Head of caudate nucleus (tissue), 42 donors: Measurements from ENCODE around the gene TNFRSF4.
A peak's percentile ranks its signal among the peaks of the same experiment; 100 is the strongest.

ENCODE experiments used
- DNase-seq, 42 donors: peaks; one replicate each; pipeline versions ENCODE4 v3.0.0 to v3.0.0-alpha.2; 2020 to 2021; ENCODE audit warnings: mixed read lengths in 7 of 42
- intact Hi-C: fragments of 100-400 bp; cut with DNase I; formaldehyde crosslinking; loops from one replicate; pipeline ENCODE4 v1.15.0; 2022

The TNFRSF4 gene

GRCh38 chr1:1207571-1207892, 6.4 kb downstream of the TNFRSF4 start:
- intact Hi-C loops, result no loop called here

GRCh38 chr1:1206966-1207531, 6.9 kb downstream of the TNFRSF4 start:
- intact Hi-C loops, result no loop called here

More at GRCh38 chr1:1207571-1207892, 6.4 kb downstream of the TNFRSF4 start:
- no peak for DNase-seq

GRCh38 chr1:1206376-1206965, 7.5 kb downstream of the TNFRSF4 start, which contains the start of gene TNFRSF18:
Gene TNFRSF18 (minus strand): TSS chr1:1206592. CDS start chr1:1206571, 21 bp downstream.
- DNase-seq, result peak in 1 of 42 donors; percentile 1
- intact Hi-C loops, result no loop called here

More at GRCh38 chr1:1206966-1207531, 6.9 kb downstream of the TNFRSF4 start:
- DNase-seq, result no peak

- intact Hi-C loops, result no loop called here
- peak in 1 of 42 donors; percentile 1 for DNase-seq
These were observed 8.1 kb downstream of the TNFRSF4 start for GRCh38 chr1:1205769-1206375.

GRCh38 chr1:1204998-1205768, 8.8 kb downstream of the TNFRSF4 start:
- no peak for DNase-seq
- intact Hi-C loops, result no loop called here

GRCh38 chr1:1204425-1204920, 9.5 kb downstream of the TNFRSF4 start:
- intact Hi-C loops, result no loop called here
- no peak for DNase-seq

- intact Hi-C loops, result no loop called here
- DNase-seq, result no peak
These were observed 10.2 kb downstream of the TNFRSF4 start for GRCh38 chr1:1203561-1204424.

GRCh38 chr1:1202831-1203560, 11.0 kb downstream of the TNFRSF4 start:
- DNase-seq, result no peak
- intact Hi-C loops, result no loop called here

- DNase-seq, result peak in 41 of 42 donors; percentile 41 to 88 (median 73)
- intact Hi-C loops, result no loop called here
These were observed 12.8 kb downstream of the TNFRSF4 start for GRCh38 chr1:1200876-1201810.

GRCh38 chr1:1199961-1200875, 13.7 kb downstream of the TNFRSF4 start:
- no peak for DNase-seq

GRCh38 chr1:1199141-1199960, 14.6 kb downstream of the TNFRSF4 start:
- intact Hi-C loops, result no loop called here
- no peak for DNase-seq

More at GRCh38 chr1:1199961-1200875, 13.7 kb downstream of the TNFRSF4 start:
- intact Hi-C loops, result no loop called here

- intact Hi-C loops, result no loop called here
- no peak for DNase-seq
These were observed 15.4 kb downstream of the TNFRSF4 start for GRCh38 chr1:1198423-1199140.

- peak in 1 of 42 donors; percentile 1 for DNase-seq
- intact Hi-C loops, result no loop called here
These were observed 16.2 kb downstream of the TNFRSF4 start for GRCh38 chr1:1197551-1198422.

GRCh38 chr1:1197188-1197500, 16.8 kb downstream of the TNFRSF4 start:
- no peak for DNase-seq
- intact Hi-C loops, result no loop called here
